Fibroblast of lung (primary cell): Measurements from ENCODE around the gene TAF8. TPM values are rescaled to one million over a fixed set of nuclear protein-coding genes. Genes with fewer than 3 reads are reported as not detected.

Source experiments
- DNase-seq, 2 donors: peaks; one replicate each; pipeline versions ENCODE4 v3.0.0 to v3.0.0-alpha.2; 2010; ENCODE audit warnings: low read depth in 2 of 2
- H2AFZ ChIP-seq: 2 replicates; pipeline ENCODE4 v1.5.1; 2012; ENCODE audit warnings: low read length, control low read depth, inconsistent platforms
- H3K27ac ChIP-seq: 2 replicates; pipeline ENCODE4 v1.5.1; 2011; ENCODE audit warnings: low read length, control low read depth; ENCODE audit not compliant: insufficient read depth
- H3K27me3 ChIP-seq: 2 replicates; pipeline ENCODE4 v1.5.1; 2011; ENCODE audit warnings: mild to moderate bottlenecking, low read length; ENCODE audit not compliant: control insufficient read depth, insufficient read depth
- H3K36me3 ChIP-seq: 2 replicates; pipeline ENCODE4 v1.5.1; 2011; ENCODE audit warnings: low read length; ENCODE audit not compliant: control insufficient read depth, insufficient read depth
- H3K4me1 ChIP-seq: 2 replicates; pipeline ENCODE4 v1.5.1; 2011; ENCODE audit warnings: low read length; ENCODE audit not compliant: control insufficient read depth, insufficient read depth; ENCODE audit errors: extremely low read depth
- H3K4me2 ChIP-seq: 2 replicates; pipeline ENCODE4 v1.5.1; 2011; ENCODE audit warnings: low read length, control low read depth; ENCODE audit not compliant: insufficient read depth; ENCODE audit errors: extremely low read depth
- H3K4me3 ChIP-seq, 4 experiments: fragments of 200-600 bp in 1 of 4; sonication (generic) in 1 of 4; replicated peaks in 1 of 4; 2 replicates each; pipeline ENCODE4 v1.5.1; 2011 to 2016; ENCODE audit warnings: low read length in 4 of 4, low read depth in 3 of 4, mild to moderate bottlenecking in 3 of 4, control low read depth in 2 of 4, inconsistent platforms in 1 of 4, mixed read lengths in 1 of 4; ENCODE audit not compliant: insufficient read depth in 1 of 4; ENCODE audit errors: control extremely low read depth in 1 of 4
- H3K79me2 ChIP-seq: 2 replicates; pipeline ENCODE4 v1.5.1; 2012; ENCODE audit warnings: mild to moderate bottlenecking, low read length, inconsistent platforms; ENCODE audit not compliant: control insufficient read depth, insufficient read depth
- H3K9ac ChIP-seq: 2 replicates; pipeline ENCODE4 v1.5.1; 2011; ENCODE audit warnings: mild to moderate bottlenecking, low read length, control low read depth; ENCODE audit not compliant: insufficient read depth
- H3K9me3 ChIP-seq: 2 replicates; pipeline ENCODE4 v1.5.1; 2012; ENCODE audit warnings: low read depth, low read length; ENCODE audit not compliant: control insufficient read depth, insufficient read depth
- H4K20me1 ChIP-seq: 2 replicates; pipeline ENCODE4 v1.5.1; 2011; ENCODE audit warnings: low read length; ENCODE audit not compliant: control insufficient read depth, insufficient read depth; ENCODE audit errors: extremely low read depth
- EZH2 ChIP-seq: IDR thresholded peaks from 2 replicates; pipeline ENCODE4 v1.5.1; 2012; ENCODE audit warnings: low read length, control low read depth, mild to moderate bottlenecking; ENCODE audit errors: missing control alignments
- polyA plus RNA-seq, 2 donors: library from polyadenylated mRNA; depleted of rRNA in 1 of 2; stranded (reverse) in 1 of 2; unstranded in 1 of 2; fragments of >200 nt; gene quantifications; 2 replicates each; pipeline ENCODE4 v1.2.1, GENCODE V29; 2011 to 2012; ENCODE audit warnings: missing spikeins in 1 of 2
- total RNA-seq: library from RNA; depleted of rRNA; stranded (reverse); fragments of >200 nt; gene quantifications from 2 replicates; pipeline ENCODE4 v1.2.1, GENCODE V29; 2014
- TF ChIP-seq, protein P1 (sequence below), 2 donors: IDR thresholded peaks in 1 of 2; conservative IDR thresholded peaks in 1 of 2; 1 replicate in 1 of 2; 2 replicates in 1 of 2; pipeline ENCODE4 v1.5.1; 2011 to 2012; ENCODE audit warnings: low read length in 2 of 2, control low read depth in 1 of 2, inconsistent platforms in 1 of 2, low read depth in 1 of 2, mild to moderate bottlenecking in 1 of 2

The TAF8 gene
- total and polyA plus RNA-seq, 2 donors (not counting 1 experiment from before 2014, with no cell fraction given) = 13.9 to 14.0 TPM

GRCh38 chr6:42045538-42046460 lies 4.5 kb upstream of the TAF8 start:
- Histone ChIP-seq H3K36me3 (no peaks in the 10 kb centered on the region), H4K20me1 (no peaks in the 10 kb centered on the region), H3K27me3 (peaks cover 2% of the 10 kb centered on the region), H2AFZ (peak overlapping the region; percentile 34), H3K27ac (no peak overlapping the region), H3K4me1 (peaks cover 16% of the 10 kb centered on the region), H3K79me2 (no peaks in the 10 kb centered on the region), H3K4me2 (peak overlapping the region; percentile 74), H3K9ac (no peak overlapping the region), H3K9me3 (no peaks in the 10 kb centered on the region), H3K4me3 (peak overlapping the region in 2 of 4 experiments; percentile 18 to 93)
- peak; percentile 74 to 96 for DNase-seq
- no peak for TF ChIP-seq EZH2
- TF ChIP-seq, protein P1, sequence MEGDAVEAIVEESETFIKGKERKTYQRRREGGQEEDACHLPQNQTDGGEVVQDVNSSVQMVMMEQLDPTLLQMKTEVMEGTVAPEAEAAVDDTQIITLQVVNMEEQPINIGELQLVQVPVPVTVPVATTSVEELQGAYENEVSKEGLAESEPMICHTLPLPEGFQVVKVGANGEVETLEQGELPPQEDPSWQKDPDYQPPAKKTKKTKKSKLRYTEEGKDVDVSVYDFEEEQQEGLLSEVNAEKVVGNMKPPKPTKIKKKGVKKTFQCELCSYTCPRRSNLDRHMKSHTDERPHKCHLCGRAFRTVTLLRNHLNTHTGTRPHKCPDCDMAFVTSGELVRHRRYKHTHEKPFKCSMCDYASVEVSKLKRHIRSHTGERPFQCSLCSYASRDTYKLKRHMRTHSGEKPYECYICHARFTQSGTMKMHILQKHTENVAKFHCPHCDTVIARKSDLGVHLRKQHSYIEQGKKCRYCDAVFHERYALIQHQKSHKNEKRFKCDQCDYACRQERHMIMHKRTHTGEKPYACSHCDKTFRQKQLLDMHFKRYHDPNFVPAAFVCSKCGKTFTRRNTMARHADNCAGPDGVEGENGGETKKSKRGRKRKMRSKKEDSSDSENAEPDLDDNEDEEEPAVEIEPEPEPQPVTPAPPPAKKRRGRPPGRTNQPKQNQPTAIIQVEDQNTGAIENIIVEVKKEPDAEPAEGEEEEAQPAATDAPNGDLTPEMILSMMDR (conservative IDR thresholded peaks at IDR 0.05 in 1 of 2, IDR thresholded peaks at IDR 0.05 in 1 of 2; ENCODE audit: low read depth in 1 of 2, low read length in 2 of 2) = no peak

GRCh38 chr6:42046464-42047212 lies 3.7 kb upstream of the TAF8 start:
- H3K27ac ChIP-seq = no peak overlapping the region
- peaks cover 18% of the 10 kb centered on the region for H3K4me1 ChIP-seq
- no peak overlapping the region for H3K4me2 ChIP-seq
- peaks cover 2% of the 10 kb centered on the region for H3K27me3 ChIP-seq
- TF ChIP-seq EZH2 = no peak
- TF ChIP-seq, protein P1 (conservative IDR thresholded peaks at IDR 0.05 in 1 of 2, IDR thresholded peaks at IDR 0.05 in 1 of 2; ENCODE audit: low read depth in 1 of 2, low read length in 2 of 2) = no peak
- no peaks in the 10 kb centered on the region for H3K36me3 ChIP-seq
- H3K79me2 ChIP-seq = no peaks in the 10 kb centered on the region
- H4K20me1 ChIP-seq = no peaks in the 10 kb centered on the region
- H2AFZ ChIP-seq = no peak overlapping the region
- peak overlapping the region in 2 of 4 experiments; percentile 4 to 93 for H3K4me3 ChIP-seq
- peak; percentile 55 to 88 for DNase-seq
- H3K9ac ChIP-seq = no peak overlapping the region
- H3K9me3 ChIP-seq = no peaks in the 10 kb centered on the region

GRCh38 chr6:42047213-42047590 lies 3.1 kb upstream of the TAF8 start:
- H4K20me1 ChIP-seq = no peaks in the 10 kb centered on the region
- no peaks in the 10 kb centered on the region for H3K9me3 ChIP-seq
- peaks cover 18% of the 10 kb centered on the region for H3K4me1 ChIP-seq
- peak overlapping the region in 2 of 4 experiments; percentile 64 to 93 for H3K4me3 ChIP-seq
- no peak overlapping the region for H3K4me2 ChIP-seq
- no peaks in the 10 kb centered on the region for H3K36me3 ChIP-seq
- peaks cover 2% of the 10 kb centered on the region for H3K27me3 ChIP-seq
- no peak for DNase-seq
- H2AFZ ChIP-seq = no peak overlapping the region
- TF ChIP-seq EZH2 = no peak
- TF ChIP-seq, protein P1 (conservative IDR thresholded peaks at IDR 0.05 in 1 of 2, IDR thresholded peaks at IDR 0.05 in 1 of 2; ENCODE audit: low read depth in 1 of 2, low read length in 2 of 2) = no peak
- no peaks in the 10 kb centered on the region for H3K79me2 ChIP-seq
- no peak overlapping the region for H3K9ac ChIP-seq
- no peak overlapping the region for H3K27ac ChIP-seq
